B cell (primary cell): Measurements from ENCODE around the gene APBA2. TPM values are rescaled to one million over a fixed set of nuclear protein-coding genes. Genes with fewer than 3 reads are reported as not detected.

Experiments
- ATAC-seq: fragments of 200-7000 bp; cut with Tn5 transposase; one replicate; pipeline ENCODE4 v1.10.0; 2021; ENCODE audit warnings: low read depth, mild to moderate bottlenecking, moderate number of reproducible peaks, moderate library complexity
- CTCF ChIA-PET: fragments of 350-600 bp; sonication (Branson Sonifier 250); formaldehyde crosslinking; loops from one replicate; lab custom pipeline; 2021; ENCODE audit warnings: antibody characterized with exemption, inconsistent platforms; lab: Charles Lee
- POLR2A ChIA-PET: fragments of 350-600 bp; sonication (Branson Sonifier 250); formaldehyde crosslinking; loops from one replicate; lab custom pipeline; 2021; ENCODE audit warnings: antibody characterized with exemption; lab: Charles Lee
- DNase-seq: peaks from one replicate; pipeline ENCODE4 v3.0.0; 2013
- H2AFZ ChIP-seq: 2 replicates; pipeline ENCODE4 v1.6.1; 2012; ENCODE audit warnings: mild to moderate bottlenecking, low read depth, low read length; ENCODE audit not compliant: insufficient read depth, poor library complexity, severe bottlenecking
- H3K27ac ChIP-seq, 2 donors: 1 replicate in 1 of 2; 2 replicates in 1 of 2; pipeline ENCODE4 v1.5.1; 2012 to 2013; ENCODE audit warnings: low read length in 2 of 2, mild to moderate bottlenecking in 2 of 2, moderate library complexity in 1 of 2
- H3K27me3 ChIP-seq, 4 experiments: fragments of 200-600 bp in 1 of 4; sonication (generic) in 1 of 4; replicated peaks in 1 of 4; 1 replicate in 2 of 4; 2 replicates in 2 of 4; pipeline versions ENCODE4 v1.6.1 to v1.7.0; 2013 to 2016; ENCODE audit warnings: low read length in 3 of 4, mild to moderate bottlenecking in 2 of 4, mixed read lengths in 1 of 4, moderate library complexity in 1 of 4; ENCODE audit not compliant: insufficient read depth in 4 of 4, control insufficient read depth in 3 of 4; ENCODE audit errors: control extremely low read depth in 1 of 4
- H3K36me3 ChIP-seq, 2 experiments: replicated peaks in 1 of 2; 1 replicate in 1 of 2; 2 replicates in 1 of 2; pipeline versions ENCODE4 v1.6.1 to v1.7.1; 2013; ENCODE audit warnings: low read length in 1 of 2; ENCODE audit not compliant: insufficient read depth in 2 of 2, control insufficient read depth in 1 of 2; ENCODE audit errors: control extremely low read depth in 1 of 2, extremely low read depth in 1 of 2
- H3K4me1 ChIP-seq, 2 donors: fragments of 200-600 bp in 1 of 2; sonication (generic) in 1 of 2; 1 replicate in 1 of 2; 2 replicates in 1 of 2; pipeline versions ENCODE4 v1.5.1 to v1.6.1; 2013 to 2017; ENCODE audit warnings: low read length in 2 of 2; ENCODE audit not compliant: control insufficient read depth in 2 of 2, insufficient read depth in 2 of 2
- H3K4me2 ChIP-seq: replicated peaks from 2 replicates; pipeline ENCODE3; 2012; ENCODE audit warnings: mild to moderate bottlenecking, low read depth, low read length; ENCODE audit not compliant: poor library complexity, severe bottlenecking
- H3K4me3 ChIP-seq, 5 experiments: fragments of 200-600 bp in 1 of 5; sonication (generic) in 1 of 5; 1 replicate in 3 of 5; 2 replicates in 2 of 5; pipeline versions ENCODE4 v1.5.1 to v1.7.0; 2011 to 2016; ENCODE audit warnings: low read length in 4 of 5, mild to moderate bottlenecking in 4 of 5, low read depth in 2 of 5, control low read depth in 1 of 5, moderate library complexity in 1 of 5; ENCODE audit not compliant: insufficient read depth in 1 of 5; ENCODE audit errors: control extremely low read depth in 1 of 5, extremely low read depth in 1 of 5
- H3K79me2 ChIP-seq: fragments of 200-600 bp; sonication (generic); one replicate; pipeline ENCODE4 v1.6.0; 2016; ENCODE audit warnings: low read length; ENCODE audit not compliant: control insufficient read depth, insufficient read depth
- H3K9ac ChIP-seq: fragments of 200-600 bp; sonication (generic); 2 replicates; pipeline ENCODE4 v1.6.1; 2017; ENCODE audit warnings: mild to moderate bottlenecking, low read length, moderate library complexity
- H3K9me3 ChIP-seq, 3 donors: one replicate each; pipeline versions ENCODE4 v1.6.1 to v1.7.1; 2013; ENCODE audit warnings: low read length in 2 of 3; ENCODE audit not compliant: control insufficient read depth in 2 of 3, insufficient read depth in 1 of 3; ENCODE audit errors: control extremely low read depth in 1 of 3
- H4K20me1 ChIP-seq: 2 replicates; pipeline ENCODE4 v1.6.0; 2012; ENCODE audit warnings: mild to moderate bottlenecking, low read length; ENCODE audit not compliant: insufficient read depth, control insufficient read depth, poor library complexity, severe bottlenecking
- H3K27ac Mint-ChIP-seq: one replicate; pipeline ENCODE4 v1.8.0; 2021; ENCODE audit warnings: mixed read lengths
- H3K27me3 Mint-ChIP-seq: one replicate; pipeline ENCODE4 v1.8.0; 2021; ENCODE audit warnings: mixed read lengths
- H3K4me1 Mint-ChIP-seq: one replicate; pipeline ENCODE4 v1.8.0; 2021; ENCODE audit warnings: mixed read lengths
- H3K4me3 Mint-ChIP-seq: one replicate; pipeline ENCODE4 v1.8.0; 2021; ENCODE audit warnings: mixed read lengths
- H3K9me3 Mint-ChIP-seq: one replicate; pipeline ENCODE4 v1.8.0; 2022; ENCODE audit warnings: mixed read lengths; ENCODE audit not compliant: insufficient read depth
- EZH2 ChIP-seq: IDR thresholded peaks from 2 replicates; pipeline ENCODE4 v1.6.1; 2012; ENCODE audit warnings: borderline replicate concordance, low read depth, mild to moderate bottlenecking, moderate library complexity, low read length; ENCODE audit not compliant: insufficient read depth, poor library complexity, severe bottlenecking
- whole genome bisulfite sequencing: methylation state at CpG from one replicate; pipeline ENCODE4 v1.1.5; 2013; ENCODE audit warnings: missing lambda C conversion rate; ENCODE audit not compliant: insufficient coverage; 5-methylcytosine and 5-hydroxymethylcytosine counted together
- intact Hi-C: fragments of 100-400 bp; cut with micrococcal nuclease; formaldehyde crosslinking; loops from one replicate; pipeline ENCODE4 v1.10.0; 2022
- polyA plus RNA-seq: library from polyadenylated mRNA; depleted of rRNA; stranded (reverse); fragments of >200 nt; gene quantifications from 2 replicates; pipeline ENCODE4 v1.2.3, GENCODE V29; 2012
- total RNA-seq, 2 donors: library from RNA; stranded (reverse); fragments of 120-200 nt in 1 of 2; gene quantifications; 1 replicate in 1 of 2; 2 replicates in 1 of 2; pipeline versions ENCODE4 v1.2.3 to v1.2.4, GENCODE V29; 2013 to 2022
- TF ChIP-seq, protein P1 (sequence below): fragments of 200-600 bp; IDR thresholded peaks from one replicate; pipeline ENCODE4 v1.8.0; 2022; ENCODE audit warnings: antibody characterized with exemption, mild to moderate bottlenecking

Gene APBA2
- total and polyA plus RNA-seq, 2 donors (not counting 1 experiment from before 2014, with no cell fraction given): 0.19 TPM; not detected in 1

DNA sequence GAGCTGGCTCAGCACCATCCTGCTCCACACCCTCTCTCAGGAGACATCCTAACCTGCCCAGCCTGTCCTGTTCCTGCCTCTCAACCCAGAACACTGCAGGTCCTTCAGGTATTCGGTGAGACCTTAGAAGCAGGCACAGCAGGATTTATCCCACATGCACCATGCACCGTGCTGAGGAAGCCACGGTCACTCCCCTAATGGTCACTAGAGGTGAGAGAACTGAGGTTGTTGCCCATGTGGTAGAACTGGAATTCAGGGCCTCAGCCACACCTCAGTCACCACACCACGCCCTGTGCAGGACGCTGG is 36.9 kb downstream of the APBA2 start:
- no peak overlapping the region for H3K4me3 Mint-ChIP-seq
- no peak overlapping the region for H3K27ac ChIP-seq
- CTCF ChIA-PET: no interaction called here
- H3K27ac Mint-ChIP-seq: no peak overlapping the region
- DNase-seq: no peak
- H3K36me3 ChIP-seq: no peaks in the 10 kb centered on the region
- no peak overlapping the region for H3K4me3 ChIP-seq
- no peaks in the 10 kb centered on the region for H3K27me3 ChIP-seq
- no peak overlapping the region for H2AFZ ChIP-seq
- H3K4me1 Mint-ChIP-seq: no peaks in the 10 kb centered on the region
- no peaks in the 10 kb centered on the region for H3K79me2 ChIP-seq
- POLR2A ChIA-PET: no interaction called here
- whole genome bisulfite sequencing: 92% methylated on average over 2 of the region's 5 CpGs
- no peaks in the 10 kb centered on the region for H3K9me3 Mint-ChIP-seq
- TF ChIP-seq EZH2: no peak
- TF ChIP-seq, protein P1, sequence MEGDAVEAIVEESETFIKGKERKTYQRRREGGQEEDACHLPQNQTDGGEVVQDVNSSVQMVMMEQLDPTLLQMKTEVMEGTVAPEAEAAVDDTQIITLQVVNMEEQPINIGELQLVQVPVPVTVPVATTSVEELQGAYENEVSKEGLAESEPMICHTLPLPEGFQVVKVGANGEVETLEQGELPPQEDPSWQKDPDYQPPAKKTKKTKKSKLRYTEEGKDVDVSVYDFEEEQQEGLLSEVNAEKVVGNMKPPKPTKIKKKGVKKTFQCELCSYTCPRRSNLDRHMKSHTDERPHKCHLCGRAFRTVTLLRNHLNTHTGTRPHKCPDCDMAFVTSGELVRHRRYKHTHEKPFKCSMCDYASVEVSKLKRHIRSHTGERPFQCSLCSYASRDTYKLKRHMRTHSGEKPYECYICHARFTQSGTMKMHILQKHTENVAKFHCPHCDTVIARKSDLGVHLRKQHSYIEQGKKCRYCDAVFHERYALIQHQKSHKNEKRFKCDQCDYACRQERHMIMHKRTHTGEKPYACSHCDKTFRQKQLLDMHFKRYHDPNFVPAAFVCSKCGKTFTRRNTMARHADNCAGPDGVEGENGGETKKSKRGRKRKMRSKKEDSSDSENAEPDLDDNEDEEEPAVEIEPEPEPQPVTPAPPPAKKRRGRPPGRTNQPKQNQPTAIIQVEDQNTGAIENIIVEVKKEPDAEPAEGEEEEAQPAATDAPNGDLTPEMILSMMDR: no peak
- intact Hi-C loops: no loop called here
- no peaks in the 10 kb centered on the region for H3K4me1 ChIP-seq
- ATAC-seq: no peak
- H4K20me1 ChIP-seq: no peaks in the 10 kb centered on the region
- H3K9me3 ChIP-seq: peaks cover 0 to 9% (median 0%) of the 10 kb centered on the region in 3 donors
- no peak overlapping the region for H3K9ac ChIP-seq
- H3K4me2 ChIP-seq: no peak overlapping the region
- H3K27me3 Mint-ChIP-seq: peaks cover 8% of the 10 kb centered on the region

DNA sequence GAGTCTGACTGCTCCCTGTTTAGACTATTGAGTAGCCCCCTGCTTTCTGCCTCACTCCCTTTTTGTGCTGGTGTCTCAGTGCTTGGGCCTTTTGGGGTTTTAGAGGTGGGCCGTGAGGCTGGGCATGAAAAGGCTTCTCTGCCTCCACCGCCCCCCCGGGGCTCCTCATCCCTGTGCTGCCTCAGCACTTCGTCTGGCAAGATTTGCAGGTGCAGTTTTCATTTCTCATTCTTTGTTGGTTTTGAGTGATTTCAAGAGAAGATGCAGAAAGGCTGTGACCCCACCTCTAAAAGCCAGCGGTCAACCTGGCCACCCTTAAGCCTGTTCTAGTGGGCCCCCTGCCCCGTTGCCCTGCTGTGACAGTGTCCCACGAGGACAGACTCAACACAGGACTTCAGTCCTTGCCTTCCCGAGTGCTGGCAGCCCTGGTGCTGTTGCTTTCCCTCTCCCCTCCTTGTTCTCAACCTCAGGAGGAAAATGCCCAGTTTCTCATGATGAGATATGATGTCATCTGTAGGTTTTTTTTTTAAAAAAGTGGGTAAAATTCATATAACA is 38.0 kb downstream of the APBA2 start:
- CTCF ChIA-PET: no interaction called here

More for the DNA sequence above, 38.0 kb downstream of the APBA2 start:
- Histone ChIP-seq H3K79me2 (no peaks in the 10 kb centered on the region), H3K27ac (no peak overlapping the region), H3K36me3 (no peaks in the 10 kb centered on the region), H2AFZ (no peak overlapping the region), H3K4me1 (no peaks in the 10 kb centered on the region), H3K9me3 (peaks cover 0 to 6% (median 0%) of the 10 kb centered on the region in 3 donors), H3K27me3 (no peaks in the 10 kb centered on the region), H3K4me2 (no peak overlapping the region), H3K4me3 (no peak overlapping the region), H4K20me1 (no peaks in the 10 kb centered on the region), H3K9ac (no peak overlapping the region)
- no peak for DNase-seq
- Mint-ChIP-seq H3K4me3 (no peak overlapping the region), H3K27ac (no peak overlapping the region), H3K27me3 (peaks cover 4% of the 10 kb centered on the region), H3K9me3 (no peaks in the 10 kb centered on the region), H3K4me1 (no peaks in the 10 kb centered on the region)
- POLR2A ChIA-PET: no interaction called here
- no peak for ATAC-seq
- WGBS: 70% methylated on average over 7 of the region's 8 CpGs
- no peak for TF ChIP-seq EZH2
- TF ChIP-seq, protein P1: no peak
- intact Hi-C loops: no loop called here
